Right lobe of liver (tissue), 4 donors: ENCODE measurements around the gene PTPRN2.

Source experiments
- POLR2A ChIP-seq: fragments of 450-650 bp; IDR thresholded peaks from one replicate; pipeline ENCODE4 v1.6.1; 2017; ENCODE audit warnings: antibody characterized with exemption, mild to moderate bottlenecking
- TF ChIP-seq, protein P1 (sequence below), 4 donors: fragments of 200-600 bp in 3 of 4; fragments of 450-650 bp in 1 of 4; IDR thresholded peaks; one replicate each; pipeline versions ENCODE4 v1.5.1 to v1.8.0; 2016 to 2022; ENCODE audit warnings: antibody characterized with exemption in 4 of 4, mild to moderate bottlenecking in 2 of 4
- donor health status: DM: no; HTN: no; CAD: no.
- donor health status: DM: no; HTN: no; CAD: no.
- donor health status: DM: no; HTN: yes; CAD: no.

DNA sequence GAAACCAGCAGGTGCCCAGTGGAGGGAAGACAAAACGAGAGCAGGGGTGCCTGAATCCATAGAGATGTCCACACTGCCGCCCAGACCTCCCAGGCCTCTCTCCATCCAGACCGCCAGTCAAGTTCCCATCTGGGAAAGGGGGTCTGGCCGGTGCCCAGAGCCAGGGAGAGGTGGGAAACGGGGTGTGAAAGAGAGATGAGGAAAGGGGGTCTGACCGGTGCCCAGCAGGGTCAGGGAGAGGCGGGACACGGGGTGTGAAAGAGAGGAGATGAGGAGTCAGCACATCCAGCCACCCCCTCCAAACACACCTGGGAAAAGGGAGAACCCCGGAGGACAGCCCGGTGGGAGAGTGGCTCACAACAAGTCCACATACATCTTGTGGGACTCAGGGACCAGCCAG is 185.8 kb downstream of the PTPRN2 start:
- TF ChIP-seq, protein P1, sequence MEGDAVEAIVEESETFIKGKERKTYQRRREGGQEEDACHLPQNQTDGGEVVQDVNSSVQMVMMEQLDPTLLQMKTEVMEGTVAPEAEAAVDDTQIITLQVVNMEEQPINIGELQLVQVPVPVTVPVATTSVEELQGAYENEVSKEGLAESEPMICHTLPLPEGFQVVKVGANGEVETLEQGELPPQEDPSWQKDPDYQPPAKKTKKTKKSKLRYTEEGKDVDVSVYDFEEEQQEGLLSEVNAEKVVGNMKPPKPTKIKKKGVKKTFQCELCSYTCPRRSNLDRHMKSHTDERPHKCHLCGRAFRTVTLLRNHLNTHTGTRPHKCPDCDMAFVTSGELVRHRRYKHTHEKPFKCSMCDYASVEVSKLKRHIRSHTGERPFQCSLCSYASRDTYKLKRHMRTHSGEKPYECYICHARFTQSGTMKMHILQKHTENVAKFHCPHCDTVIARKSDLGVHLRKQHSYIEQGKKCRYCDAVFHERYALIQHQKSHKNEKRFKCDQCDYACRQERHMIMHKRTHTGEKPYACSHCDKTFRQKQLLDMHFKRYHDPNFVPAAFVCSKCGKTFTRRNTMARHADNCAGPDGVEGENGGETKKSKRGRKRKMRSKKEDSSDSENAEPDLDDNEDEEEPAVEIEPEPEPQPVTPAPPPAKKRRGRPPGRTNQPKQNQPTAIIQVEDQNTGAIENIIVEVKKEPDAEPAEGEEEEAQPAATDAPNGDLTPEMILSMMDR (IDR thresholded peaks at IDR 0.05), result no peak
- no peak for TF ChIP-seq POLR2A
